ENCODE results near the gene KCNC1. TPM values are rescaled to one million over a fixed set of nuclear protein-coding genes. Genes with fewer than 3 reads are reported as not detected.

KCNC1 gene
- total RNA-seq, 1 experiment from 2014 or later = 0.04 TPM

- H2BK15ac ChIP-seq (ENCODE audit: low read depth, low read length) = no peak overlapping the region
- Mint-ChIP-seq H3K27me3 (ENCODE audit: low read depth) (peaks cover 1% of the 10 kb centered on the region), H3K9me3 (no peaks in the 10 kb centered on the region), H3K4me3 (no peak overlapping the region), H3K27ac (no peak overlapping the region), H3K36me3 (ENCODE audit: insufficient read depth in 1 of 3, low read depth in 3 of 3) (no peaks in the 10 kb centered on the region), H3K4me1 (peaks cover 4 to 5% of the 10 kb centered on the region in 2 experiments; a peak in 3 of 4 replicates)
- H2AFZ ChIP-seq (ENCODE audit: low read length) = no peak overlapping the region
- H3K23me2 ChIP-seq (ENCODE audit: insufficient read length, low read depth, low read length, poor library complexity, severe bottlenecking) = no peaks in the 10 kb centered on the region
- no peak overlapping the region for H3K27ac ChIP-seq (ENCODE audit: insufficient read length, low read depth, low read length)
- H3T11ph ChIP-seq (ENCODE audit: low read length) = no peak overlapping the region
- no peak overlapping the region for H4K8ac ChIP-seq (replicated peaks; ENCODE audit: insufficient read length, low read depth, low read length)
- H3K23ac ChIP-seq (ENCODE audit: insufficient read length, low read depth, low read length) = no peak overlapping the region
- WGBS (ENCODE audit: extremely low coverage, insufficient read length, low lambda C conversion rate) = no CpG with 5 or more reads among the region's 17 CpGs
- H2BK20ac ChIP-seq (ENCODE audit: low read depth, low read length, poor library complexity, severe bottlenecking) = no peak overlapping the region
- no peaks in the 10 kb centered on the region for H4K20me1 ChIP-seq (ENCODE audit: control insufficient read depth, insufficient read depth, insufficient read length)
- no peaks in the 10 kb centered on the region for H3K79me2 ChIP-seq (ENCODE audit: insufficient read depth, low read length)
- no peaks in the 10 kb centered on the region for H3K9me3 ChIP-seq (ENCODE audit: control insufficient read depth, low read depth, low read length)
- no peak overlapping the region for H3K14ac ChIP-seq (ENCODE audit: insufficient read depth, low read length)
- no peak overlapping the region for H2BK12ac ChIP-seq (ENCODE audit: insufficient read length, low read depth, low read length)
- H4K91ac ChIP-seq (ENCODE audit: insufficient read length, low read depth, low read length) = no peak overlapping the region
- H3K4me1 ChIP-seq (ENCODE audit: insufficient read depth, low read length) = no peaks in the 10 kb centered on the region
- no peak overlapping the region for H3K18ac ChIP-seq (ENCODE audit: insufficient read length, low read depth, low read length)
- TF ChIP-seq, protein P1, sequence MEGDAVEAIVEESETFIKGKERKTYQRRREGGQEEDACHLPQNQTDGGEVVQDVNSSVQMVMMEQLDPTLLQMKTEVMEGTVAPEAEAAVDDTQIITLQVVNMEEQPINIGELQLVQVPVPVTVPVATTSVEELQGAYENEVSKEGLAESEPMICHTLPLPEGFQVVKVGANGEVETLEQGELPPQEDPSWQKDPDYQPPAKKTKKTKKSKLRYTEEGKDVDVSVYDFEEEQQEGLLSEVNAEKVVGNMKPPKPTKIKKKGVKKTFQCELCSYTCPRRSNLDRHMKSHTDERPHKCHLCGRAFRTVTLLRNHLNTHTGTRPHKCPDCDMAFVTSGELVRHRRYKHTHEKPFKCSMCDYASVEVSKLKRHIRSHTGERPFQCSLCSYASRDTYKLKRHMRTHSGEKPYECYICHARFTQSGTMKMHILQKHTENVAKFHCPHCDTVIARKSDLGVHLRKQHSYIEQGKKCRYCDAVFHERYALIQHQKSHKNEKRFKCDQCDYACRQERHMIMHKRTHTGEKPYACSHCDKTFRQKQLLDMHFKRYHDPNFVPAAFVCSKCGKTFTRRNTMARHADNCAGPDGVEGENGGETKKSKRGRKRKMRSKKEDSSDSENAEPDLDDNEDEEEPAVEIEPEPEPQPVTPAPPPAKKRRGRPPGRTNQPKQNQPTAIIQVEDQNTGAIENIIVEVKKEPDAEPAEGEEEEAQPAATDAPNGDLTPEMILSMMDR (conservative IDR thresholded peaks at IDR 0.05) = no peak
- no peak overlapping the region for H2BK5ac ChIP-seq (ENCODE audit: insufficient read length, low read length)
- H3K79me1 ChIP-seq (ENCODE audit: insufficient read depth, low read depth, low read length, poor library complexity, severe bottlenecking) = no peaks in the 10 kb centered on the region
- no peak overlapping the region for H3K56ac ChIP-seq (ENCODE audit: insufficient read length, low read depth, low read length)
- H2AK5ac ChIP-seq (ENCODE audit: insufficient read length, low read length) = no peak overlapping the region
- no peak overlapping the region for H2BK120ac ChIP-seq (ENCODE audit: low read depth, low read length, poor library complexity, severe bottlenecking)
- no peak for DNase-seq
- no peaks in the 10 kb centered on the region for H3K27me3 ChIP-seq (ENCODE audit: insufficient read depth, low read length)
- H3K4ac ChIP-seq (ENCODE audit: low read depth, low read length) = no peak overlapping the region
- H3K9ac ChIP-seq (ENCODE audit: extremely low read depth, insufficient read length, low read length) = no peak overlapping the region
- H4K5ac ChIP-seq (ENCODE audit: insufficient read length, low read depth, low read length) = no peak overlapping the region
- H3K4me2 ChIP-seq (ENCODE audit: insufficient read depth, insufficient read length, low read length) = no peak overlapping the region
Observed at GRCh38 chr11:17771415-17771814, 36.8 kb downstream of the KCNC1 start.
